ENCODE data around the gene GSDMA.

DNA sequence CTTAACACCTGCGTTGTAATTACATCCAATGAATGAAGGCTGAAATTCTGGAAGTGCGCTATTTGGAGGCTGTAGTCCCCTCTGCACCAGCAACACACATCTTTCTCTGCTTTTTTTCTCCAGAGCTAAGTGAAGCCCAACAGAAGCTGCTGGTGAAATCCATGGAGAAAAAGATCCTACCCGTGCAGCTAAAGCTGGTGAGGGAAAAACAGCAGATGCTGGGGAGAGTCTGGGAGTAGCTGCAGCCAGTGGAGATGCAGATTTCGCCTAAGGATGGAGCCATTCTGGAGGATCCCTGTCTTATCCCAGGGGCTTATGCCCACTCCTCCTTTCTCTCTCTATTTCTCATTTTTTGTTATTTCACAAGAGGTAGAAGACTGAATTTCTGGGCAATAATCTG lies 13.0 kb downstream of the GSDMA start:
- no peak for TF ChIP-seq CTCF (IDR thresholded peaks at IDR 0.05; ENCODE audit: low read depth, low read length, poor library complexity, severe bottlenecking)
- no peak for TF ChIP-seq EZH2phosphoT487 (IDR thresholded peaks at IDR 0.05; ENCODE audit: borderline replicate concordance, low read length)
